NCI-H128 (cell line): ENCODE measurements around the gene FBRSL1.
"Not testable (repeated sequence)": the region's sequence is repeated elsewhere in the genome, so short reads cannot be mapped to it uniquely, and the experiment has no call there.

Experiments
- DNase-seq: peaks from one replicate; lab custom pipeline; 2025; ENCODE audit not compliant: unreplicated experiment; lab: John Stamatoyannopoulos, UW

Gene FBRSL1

GRCh38 chr12:132470397-132470796 lies 19.6 kb upstream of the FBRSL1 start:
- DNase-seq: no peak

GRCh38 chr12:132471011-132471857 lies 18.7 kb upstream of the FBRSL1 start:
- no peak for DNase-seq

GRCh38 chr12:132471858-132472255 lies 18.1 kb upstream of the FBRSL1 start:
- no peak for DNase-seq

- DNase-seq: no peak
Measured at GRCh38 chr12:132472386-132472785, 17.6 kb upstream of the FBRSL1 start.

GRCh38 chr12:132474237-132474741 lies 15.7 kb upstream of the FBRSL1 start:
- DNase-seq: no peak

DNA sequence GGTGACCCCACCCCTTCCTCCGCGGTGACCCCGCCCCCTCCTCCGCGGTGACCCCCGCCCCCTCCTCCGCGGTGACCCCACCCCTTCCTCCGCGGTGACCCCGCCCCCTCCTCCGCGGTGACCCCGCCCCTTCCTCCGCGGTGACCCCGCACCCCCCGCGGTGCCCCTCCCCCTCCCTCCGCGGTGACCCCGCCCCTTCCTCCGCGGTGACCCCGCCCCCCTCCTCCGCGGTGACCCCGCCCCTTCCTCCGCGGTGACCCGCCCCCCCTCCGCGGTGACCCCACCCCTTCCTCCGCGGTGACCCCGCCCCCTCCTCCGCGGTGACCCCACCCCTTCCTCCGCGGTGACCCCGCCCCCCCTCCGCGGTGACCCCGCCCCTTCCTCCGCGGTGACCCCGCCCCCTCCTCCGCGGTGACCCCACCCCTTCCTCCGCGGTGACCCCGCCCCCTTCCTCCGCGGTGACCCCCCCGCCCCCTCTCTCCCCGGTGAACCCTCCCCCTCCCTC lies 15.1 kb upstream of the FBRSL1 start:
- DNase-seq: not testable (repeated sequence)

GRCh38 chr12:132475304-132476037 lies 14.5 kb upstream of the FBRSL1 start:
- DNase-seq: no peak

DNA sequence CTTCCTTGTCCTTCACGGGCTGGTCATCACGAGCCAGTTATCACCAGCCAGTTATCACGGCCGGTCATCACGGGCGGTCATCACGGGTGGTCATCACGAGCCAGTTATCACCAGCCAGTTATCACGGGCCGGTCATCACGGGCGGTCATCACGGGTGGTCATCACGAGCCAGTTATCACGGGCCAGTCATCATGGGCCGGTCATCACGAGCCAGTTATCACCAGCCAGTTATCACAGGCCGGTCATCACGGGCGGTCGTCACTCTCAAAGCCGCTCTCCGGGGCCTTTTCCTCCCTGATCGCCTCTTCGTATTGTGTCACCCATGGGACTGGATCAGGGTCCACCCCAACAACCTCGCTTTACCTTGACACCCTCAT lies 13.9 kb upstream of the FBRSL1 start:
- DNase-seq: no peak

- no peak for DNase-seq
Measured at GRCh38 chr12:132476421-132476820, 13.5 kb upstream of the FBRSL1 start.

DNA sequence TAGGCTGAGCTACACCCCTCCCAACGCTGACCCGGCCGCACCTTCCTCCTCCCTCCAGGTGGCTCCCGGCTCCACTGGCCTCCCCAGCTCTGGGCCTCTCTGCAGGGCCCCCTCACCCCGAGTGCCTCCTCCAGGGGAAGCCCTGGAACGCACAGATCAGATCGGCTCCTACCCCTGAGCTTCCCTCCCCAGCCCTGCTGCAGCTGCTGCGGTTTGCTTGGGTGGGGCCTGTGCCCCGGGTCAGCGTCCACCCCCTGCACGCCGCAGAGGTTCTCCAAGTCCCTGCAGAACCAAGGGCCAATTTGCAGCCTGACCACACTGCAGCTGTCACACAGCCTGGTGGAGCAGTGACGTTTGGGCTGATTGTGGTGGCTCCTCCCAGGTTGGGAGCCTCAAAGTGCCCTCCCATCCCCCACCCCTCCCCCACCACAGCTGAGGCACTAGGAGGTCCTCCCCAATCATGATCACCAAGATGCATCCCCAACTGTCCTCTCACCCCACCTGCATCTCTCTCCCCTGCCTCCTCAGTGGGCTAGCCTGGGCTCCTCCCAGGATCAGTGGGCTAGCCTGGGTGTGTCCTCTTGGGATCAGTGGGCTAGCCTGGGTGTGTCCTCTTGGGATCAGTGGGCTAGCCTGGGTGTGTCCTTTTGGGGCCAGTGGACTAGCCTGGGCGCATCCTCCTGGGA lies 12.8 kb upstream of the FBRSL1 start:
- DNase-seq: no peak

GRCh38 chr12:132477703-132478432 lies 12.1 kb upstream of the FBRSL1 start:
- DNase-seq: no peak

GRCh38 chr12:132478433-132478803 lies 11.5 kb upstream of the FBRSL1 start:
- no peak for DNase-seq

- no peak for DNase-seq
Measured at GRCh38 chr12:132478845-132479244, 11.1 kb upstream of the FBRSL1 start.

DNA sequence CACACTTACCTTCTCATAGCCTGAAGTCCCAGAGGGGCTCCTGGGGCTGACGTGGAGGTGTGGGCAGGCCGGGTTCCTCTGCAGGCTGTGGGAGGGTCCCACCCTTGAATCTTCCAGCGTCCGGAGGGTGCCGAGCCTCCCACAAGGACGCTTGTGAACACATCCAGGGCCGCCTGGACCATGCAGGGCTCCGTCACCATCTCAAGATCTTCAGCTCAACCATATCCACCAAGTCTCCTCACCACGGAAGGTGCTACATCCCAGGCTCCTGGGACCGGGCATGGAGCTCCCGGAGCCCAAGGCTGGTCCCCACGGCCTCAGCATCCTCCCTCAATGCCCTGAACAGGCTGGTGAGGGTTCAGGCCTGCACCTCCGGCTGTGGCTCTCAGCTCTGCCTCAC lies 10.7 kb upstream of the FBRSL1 start:
- DNase-seq: no peak

- no peak for DNase-seq
Measured at GRCh38 chr12:132479938-132480622, 9.9 kb upstream of the FBRSL1 start.

DNA sequence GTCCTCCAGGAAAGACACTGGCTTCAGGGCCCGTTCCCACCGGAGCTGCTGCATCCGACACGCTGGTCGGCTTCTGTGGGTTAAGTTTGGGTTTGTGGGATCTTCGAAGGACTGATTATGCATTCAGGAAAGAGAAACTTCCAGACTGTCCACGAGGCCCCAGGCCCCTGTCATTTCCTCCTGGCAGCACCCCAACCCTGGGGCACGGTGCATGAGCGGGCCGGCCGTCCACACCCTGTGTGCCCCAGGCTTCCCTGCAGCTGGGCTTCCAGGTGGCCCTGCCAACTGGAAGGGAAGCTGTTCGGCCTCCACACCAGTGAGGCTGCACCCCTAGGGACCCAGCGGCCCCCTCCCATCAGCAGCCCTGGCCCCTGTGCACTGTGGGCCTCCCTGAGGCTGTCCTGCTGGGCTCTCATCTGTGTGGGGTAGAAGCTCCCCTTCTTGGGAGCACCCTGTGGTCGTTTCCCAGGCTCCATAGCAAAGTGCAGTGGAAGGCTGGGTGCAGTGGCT lies 9.3 kb upstream of the FBRSL1 start:
- no peak for DNase-seq

DNA sequence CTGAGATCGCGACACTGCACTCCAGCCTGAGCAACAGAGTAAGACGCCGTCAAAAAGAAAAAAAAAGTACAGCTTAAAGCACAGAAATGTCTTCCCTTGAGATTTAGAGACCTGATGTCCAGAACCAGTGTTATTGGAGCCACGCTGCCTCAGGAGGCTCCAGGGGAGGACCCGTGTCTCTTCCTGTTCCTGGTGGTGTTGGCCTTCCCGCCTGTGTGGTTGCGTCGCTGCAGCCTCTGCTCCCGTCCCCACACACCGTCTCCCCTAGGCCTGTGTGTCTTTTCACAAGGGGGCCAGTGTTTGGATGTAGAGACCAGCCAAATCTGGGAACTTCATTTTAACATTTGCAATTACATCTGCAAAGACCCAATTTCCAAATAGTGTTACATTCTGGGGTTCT lies 8.6 kb upstream of the FBRSL1 start:
- no peak for DNase-seq

GRCh38 chr12:132481771-132482745 lies 7.9 kb upstream of the FBRSL1 start:
- no peak for DNase-seq

- DNase-seq: no peak
Measured at GRCh38 chr12:132482771-132483170, 7.2 kb upstream of the FBRSL1 start.
